ENCODE results near the gene RNF121.

Gene RNF121

DNA sequence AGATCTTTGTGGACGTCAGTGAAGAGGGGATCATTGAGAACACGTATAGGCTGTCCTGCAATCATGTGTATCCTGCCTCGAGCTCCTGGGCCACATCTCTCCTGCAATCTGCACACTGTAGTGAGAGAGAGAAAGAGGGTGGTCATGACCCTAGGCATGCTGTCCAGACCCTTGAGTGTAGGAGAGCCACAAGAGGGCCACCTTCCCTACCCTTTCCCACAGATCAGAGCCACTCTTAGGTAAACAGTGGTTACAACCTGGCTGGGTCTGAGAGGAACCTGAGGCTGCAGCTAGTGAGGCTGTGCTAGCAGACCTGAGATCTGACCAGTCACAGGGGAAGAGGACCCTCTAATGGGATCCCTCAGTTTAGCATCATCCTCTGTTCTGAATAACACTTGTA, 65.9 kb downstream of the RNF121 start:
- no peaks in the 10 kb centered on the region for H3K4me1 ChIP-seq (ENCODE audit: low read length)
- H3K9me3 ChIP-seq (replicated peaks; ENCODE audit: insufficient read depth, low read length) = no peaks in the 10 kb centered on the region
- no peaks in the 10 kb centered on the region for H3K27me3 ChIP-seq (replicated peaks; ENCODE audit: insufficient read depth, low read length)
- H3K9me2 ChIP-seq (replicated peaks; ENCODE audit: insufficient read depth, low read length) = no peaks in the 10 kb centered on the region
- no peak overlapping the region for H3K4me3 ChIP-seq (ENCODE audit: low read length)
- H3K4me2 ChIP-seq (ENCODE audit: low read depth, low read length) = no peak overlapping the region
- no peak overlapping the region for H2AFZ ChIP-seq (ENCODE audit: low read length)
- H4K20me1 ChIP-seq (ENCODE audit: insufficient read depth, low read length) = no peaks in the 10 kb centered on the region
- TF ChIP-seq EZH2phosphoT487 (IDR thresholded peaks at IDR 0.05; ENCODE audit: low read length) = no peak
- no peaks in the 10 kb centered on the region for H3K79me2 ChIP-seq (ENCODE audit: low read length)
- no peak for DNase-seq
- no peak overlapping the region for H3K27ac ChIP-seq (ENCODE audit: low read length)
- no peaks in the 10 kb centered on the region for H3K36me3 ChIP-seq (replicated peaks; ENCODE audit: insufficient read depth, low read length)
- no peaks in the 10 kb centered on the region for H3F3A ChIP-seq (ENCODE audit: insufficient read depth, low read length)
- H3K9ac ChIP-seq (ENCODE audit: low read length) = no peak overlapping the region

DNA sequence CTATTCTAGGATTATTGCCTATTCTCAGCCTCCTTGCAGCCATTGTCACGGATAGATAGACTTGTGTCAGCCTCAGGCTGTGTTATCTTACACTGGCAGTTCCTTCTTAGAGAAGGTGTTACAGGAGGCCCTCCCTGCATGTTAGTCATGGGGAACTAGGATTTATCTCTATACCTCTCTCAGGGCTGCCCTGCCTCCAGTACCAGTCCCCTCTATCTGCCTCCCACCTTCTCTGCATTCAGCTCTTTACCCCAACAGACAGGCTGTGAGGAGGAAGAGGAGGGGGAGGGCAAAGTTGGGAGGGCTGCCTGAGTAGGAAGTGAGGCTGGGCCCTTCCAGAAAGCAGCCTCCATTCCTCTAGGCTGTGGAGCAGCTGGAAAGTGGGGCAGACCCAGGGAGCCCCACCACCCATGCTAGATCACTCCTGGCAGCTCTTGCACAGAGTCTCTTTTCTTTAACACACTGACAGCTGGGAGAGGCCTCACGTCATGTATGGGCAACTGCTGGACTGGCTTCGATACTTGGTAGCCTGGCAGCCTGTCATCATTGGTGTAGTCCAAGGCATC, 67.0 kb downstream of the RNF121 start:
- Histone ChIP-seq H3F3A (ENCODE audit: insufficient read depth, low read length) (no peaks in the 10 kb centered on the region), H3K36me3 (replicated peaks; ENCODE audit: insufficient read depth, low read length) (no peaks in the 10 kb centered on the region), H3K27me3 (replicated peaks; ENCODE audit: insufficient read depth, low read length) (no peaks in the 10 kb centered on the region), H3K9me2 (replicated peaks; ENCODE audit: insufficient read depth, low read length) (no peaks in the 10 kb centered on the region), H3K4me2 (ENCODE audit: low read depth, low read length) (no peak overlapping the region), H3K4me3 (ENCODE audit: low read length) (no peak overlapping the region), H3K79me2 (ENCODE audit: low read length) (no peaks in the 10 kb centered on the region), H3K4me1 (ENCODE audit: low read length) (no peaks in the 10 kb centered on the region), H4K20me1 (ENCODE audit: insufficient read depth, low read length) (no peaks in the 10 kb centered on the region), H3K9ac (ENCODE audit: low read length) (no peak overlapping the region), H3K27ac (ENCODE audit: low read length) (no peak overlapping the region), H2AFZ (ENCODE audit: low read length) (no peak overlapping the region), H3K9me3 (replicated peaks; ENCODE audit: insufficient read depth, low read length) (no peaks in the 10 kb centered on the region)
- TF ChIP-seq EZH2 (optimal IDR thresholded peaks at IDR 0.05; ENCODE audit: low read depth, low read length) (no peak), EZH2phosphoT487 (IDR thresholded peaks at IDR 0.05; ENCODE audit: low read length) (no peak)
- TF ChIP-seq, protein P1, sequence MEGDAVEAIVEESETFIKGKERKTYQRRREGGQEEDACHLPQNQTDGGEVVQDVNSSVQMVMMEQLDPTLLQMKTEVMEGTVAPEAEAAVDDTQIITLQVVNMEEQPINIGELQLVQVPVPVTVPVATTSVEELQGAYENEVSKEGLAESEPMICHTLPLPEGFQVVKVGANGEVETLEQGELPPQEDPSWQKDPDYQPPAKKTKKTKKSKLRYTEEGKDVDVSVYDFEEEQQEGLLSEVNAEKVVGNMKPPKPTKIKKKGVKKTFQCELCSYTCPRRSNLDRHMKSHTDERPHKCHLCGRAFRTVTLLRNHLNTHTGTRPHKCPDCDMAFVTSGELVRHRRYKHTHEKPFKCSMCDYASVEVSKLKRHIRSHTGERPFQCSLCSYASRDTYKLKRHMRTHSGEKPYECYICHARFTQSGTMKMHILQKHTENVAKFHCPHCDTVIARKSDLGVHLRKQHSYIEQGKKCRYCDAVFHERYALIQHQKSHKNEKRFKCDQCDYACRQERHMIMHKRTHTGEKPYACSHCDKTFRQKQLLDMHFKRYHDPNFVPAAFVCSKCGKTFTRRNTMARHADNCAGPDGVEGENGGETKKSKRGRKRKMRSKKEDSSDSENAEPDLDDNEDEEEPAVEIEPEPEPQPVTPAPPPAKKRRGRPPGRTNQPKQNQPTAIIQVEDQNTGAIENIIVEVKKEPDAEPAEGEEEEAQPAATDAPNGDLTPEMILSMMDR (IDR thresholded peaks at IDR 0.05; ENCODE audit: low read length) = no peak
- no peak for DNase-seq

DNA sequence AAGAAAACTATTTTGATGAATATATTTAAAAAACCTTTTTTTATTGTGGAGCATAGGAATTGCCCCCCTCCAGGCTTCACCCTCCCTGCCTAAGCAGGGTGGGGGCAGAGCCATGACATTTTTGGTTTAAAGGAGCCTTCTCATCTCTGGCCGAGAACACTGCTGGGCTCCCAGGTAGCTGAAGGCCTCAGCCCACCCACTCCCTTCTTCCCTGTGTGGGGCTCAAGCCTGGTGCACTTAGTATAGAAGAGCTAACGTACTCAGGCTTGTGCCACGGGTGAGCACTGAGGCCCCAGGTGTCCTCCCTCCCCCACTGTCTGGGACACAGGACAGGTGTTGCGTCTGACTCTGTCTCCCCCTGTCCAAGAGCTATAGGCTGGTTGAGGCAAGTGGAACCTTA, 67.7 kb downstream of the RNF121 start:
- DNase-seq = no peak
- Histone ChIP-seq H3K36me3 (replicated peaks; ENCODE audit: insufficient read depth, low read length) (no peaks in the 10 kb centered on the region), H3F3A (ENCODE audit: insufficient read depth, low read length) (no peaks in the 10 kb centered on the region), H3K4me2 (ENCODE audit: low read depth, low read length) (no peak overlapping the region), H3K9me3 (replicated peaks; ENCODE audit: insufficient read depth, low read length) (no peaks in the 10 kb centered on the region), H3K79me2 (ENCODE audit: low read length) (no peaks in the 10 kb centered on the region), H2AFZ (ENCODE audit: low read length) (no peak overlapping the region), H4K20me1 (ENCODE audit: insufficient read depth, low read length) (no peaks in the 10 kb centered on the region), H3K9me2 (replicated peaks; ENCODE audit: insufficient read depth, low read length) (no peaks in the 10 kb centered on the region), H3K4me1 (ENCODE audit: low read length) (no peaks in the 10 kb centered on the region), H3K27me3 (replicated peaks; ENCODE audit: insufficient read depth, low read length) (no peaks in the 10 kb centered on the region), H3K9ac (ENCODE audit: low read length) (no peak overlapping the region), H3K27ac (ENCODE audit: low read length) (no peak overlapping the region), H3K4me3 (ENCODE audit: low read length) (no peak overlapping the region)
- no peak for TF ChIP-seq EZH2phosphoT487 (IDR thresholded peaks at IDR 0.05; ENCODE audit: low read length)
- TF ChIP-seq EZH2 (optimal IDR thresholded peaks at IDR 0.05; ENCODE audit: low read depth, low read length) = no peak
- TF ChIP-seq, protein P1 (IDR thresholded peaks at IDR 0.05; ENCODE audit: low read length) = no peak

DNA sequence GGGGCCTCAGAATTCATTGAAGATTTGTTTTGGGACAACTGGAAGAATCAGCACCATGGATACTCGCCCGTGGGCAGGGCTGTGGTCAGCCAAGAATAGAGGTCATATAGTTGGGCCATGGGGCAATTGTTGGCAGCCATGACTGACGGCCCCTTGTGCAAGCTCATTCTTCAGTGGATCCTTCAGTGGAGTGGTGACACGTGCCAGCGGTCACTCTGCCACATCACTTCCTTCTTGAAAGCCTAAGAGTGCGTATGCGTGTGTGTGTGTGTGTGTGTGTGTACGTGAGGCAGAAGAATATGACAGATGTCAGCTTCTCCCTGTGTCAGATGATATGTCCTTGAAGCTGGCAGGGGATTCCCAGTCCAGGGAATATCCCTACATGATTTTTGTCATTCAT, 68.1 kb downstream of the RNF121 start:
- Histone ChIP-seq H3K9me3 (replicated peaks; ENCODE audit: insufficient read depth, low read length) (no peaks in the 10 kb centered on the region), H3K4me2 (ENCODE audit: low read depth, low read length) (no peak overlapping the region)

More for the DNA sequence above, 68.1 kb downstream of the RNF121 start:
- TF ChIP-seq EZH2phosphoT487 (IDR thresholded peaks at IDR 0.05; ENCODE audit: low read length) = no peak
- H3K9me2 ChIP-seq (replicated peaks; ENCODE audit: insufficient read depth, low read length) = no peaks in the 10 kb centered on the region
- no peaks in the 10 kb centered on the region for H3K4me1 ChIP-seq (ENCODE audit: low read length)
- H3K27ac ChIP-seq (ENCODE audit: low read length) = no peak overlapping the region
- H3F3A ChIP-seq (ENCODE audit: insufficient read depth, low read length) = no peaks in the 10 kb centered on the region
- no peaks in the 10 kb centered on the region for H4K20me1 ChIP-seq (ENCODE audit: insufficient read depth, low read length)
- H3K36me3 ChIP-seq (replicated peaks; ENCODE audit: insufficient read depth, low read length) = no peaks in the 10 kb centered on the region
- no peaks in the 10 kb centered on the region for H3K27me3 ChIP-seq (replicated peaks; ENCODE audit: insufficient read depth, low read length)
- H3K9ac ChIP-seq (ENCODE audit: low read length) = no peak overlapping the region
- no peaks in the 10 kb centered on the region for H3K79me2 ChIP-seq (ENCODE audit: low read length)
- H2AFZ ChIP-seq (ENCODE audit: low read length) = no peak overlapping the region
- no peak for DNase-seq
- H3K4me3 ChIP-seq (ENCODE audit: low read length) = no peak overlapping the region

All from MM.1S (cell line).